ENCODE results near the gene TSPO2. TPM values are rescaled to one million over a fixed set of nuclear protein-coding genes. Genes with fewer than 3 reads are reported as not detected.

TSPO2 gene
- total and polyA plus RNA-seq, 2 of the 8 experiments (the other 6 are each of a cell fraction or from before 2014, with no cell fraction given), result not detected

GRCh38 chr6:41037107-41037900 lies 5.0 kb upstream of the TSPO2 start:
- H3K4me1 ChIP-seq (replicated peaks in 1 of 4; ENCODE audit: control insufficient read depth in 3 of 4, insufficient read depth in 4 of 4, low read length in 3 of 4), result peaks cover 0 to 4% (median 3%) of the 10 kb centered on the region in 4 experiments; a peak in 6 of 7 replicates
- no peak overlapping the region for H3K4me2 ChIP-seq (ENCODE audit: insufficient read depth in 1 of 2, low read depth in 2 of 2, low read length in 2 of 2)
- no peak overlapping the region for H4K8ac ChIP-seq (ENCODE audit: extremely low read depth, insufficient read depth, low read length)
- no peak overlapping the region for H3K18ac ChIP-seq (ENCODE audit: extremely low read depth, low read length)
- H2AK5ac ChIP-seq (ENCODE audit: low read depth, low read length), result no peak overlapping the region
- no peak overlapping the region for H2BK5ac ChIP-seq (ENCODE audit: low read depth, low read length)
- no peak overlapping the region for H2BK20ac ChIP-seq (ENCODE audit: low read length)
- no peak overlapping the region for H3K4ac ChIP-seq (replicated peaks; ENCODE audit: insufficient read length, low read depth, low read length)
- no peaks in the 10 kb centered on the region for H3K9me3 ChIP-seq (ENCODE audit: insufficient read depth in 2 of 2, low read depth in 1 of 2, low read length in 1 of 2)
- H2BK15ac ChIP-seq (ENCODE audit: low read length), result no peak overlapping the region
- H3K14ac ChIP-seq (ENCODE audit: insufficient read length), result no peak overlapping the region
- H3K4me3 ChIP-seq (ENCODE audit: extremely low read depth in 1 of 4, insufficient read depth in 2 of 4, low read depth in 3 of 4, low read length in 4 of 4), result no peak overlapping the region
- no peak overlapping the region for H3K23ac ChIP-seq (ENCODE audit: insufficient read length)
- no peaks in the 10 kb centered on the region for H3K36me3 ChIP-seq (ENCODE audit: control insufficient read depth in 2 of 4, insufficient read depth in 4 of 4, low read length in 3 of 4)
- no peak overlapping the region for H3K9ac ChIP-seq (replicated peaks in 1 of 4; ENCODE audit: extremely low read depth in 1 of 4, low read depth in 3 of 4, low read length in 3 of 4)
- FAIRE-seq (no peak), DNase-seq (ENCODE audit: low read depth in 1 of 2, low spot score in 2 of 2) (no peak)
- H2BK120ac ChIP-seq (replicated peaks; ENCODE audit: low read depth, low read length), result no peak overlapping the region
- no peak overlapping the region for H3K56ac ChIP-seq (replicated peaks; ENCODE audit: insufficient read length, low read depth, low read length)
- TF ChIP-seq, protein P1, sequence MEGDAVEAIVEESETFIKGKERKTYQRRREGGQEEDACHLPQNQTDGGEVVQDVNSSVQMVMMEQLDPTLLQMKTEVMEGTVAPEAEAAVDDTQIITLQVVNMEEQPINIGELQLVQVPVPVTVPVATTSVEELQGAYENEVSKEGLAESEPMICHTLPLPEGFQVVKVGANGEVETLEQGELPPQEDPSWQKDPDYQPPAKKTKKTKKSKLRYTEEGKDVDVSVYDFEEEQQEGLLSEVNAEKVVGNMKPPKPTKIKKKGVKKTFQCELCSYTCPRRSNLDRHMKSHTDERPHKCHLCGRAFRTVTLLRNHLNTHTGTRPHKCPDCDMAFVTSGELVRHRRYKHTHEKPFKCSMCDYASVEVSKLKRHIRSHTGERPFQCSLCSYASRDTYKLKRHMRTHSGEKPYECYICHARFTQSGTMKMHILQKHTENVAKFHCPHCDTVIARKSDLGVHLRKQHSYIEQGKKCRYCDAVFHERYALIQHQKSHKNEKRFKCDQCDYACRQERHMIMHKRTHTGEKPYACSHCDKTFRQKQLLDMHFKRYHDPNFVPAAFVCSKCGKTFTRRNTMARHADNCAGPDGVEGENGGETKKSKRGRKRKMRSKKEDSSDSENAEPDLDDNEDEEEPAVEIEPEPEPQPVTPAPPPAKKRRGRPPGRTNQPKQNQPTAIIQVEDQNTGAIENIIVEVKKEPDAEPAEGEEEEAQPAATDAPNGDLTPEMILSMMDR (IDR thresholded peaks at IDR 0.05; ENCODE audit: control extremely low read depth in 1 of 3, insufficient read depth in 1 of 3, low read depth in 1 of 3, low read length in 3 of 3), result peak in 1 of 3 experiments; percentile 18; a peak in 2 of 4 replicates
- TF ChIP-seq CHD1 (IDR thresholded peaks at IDR 0.05; ENCODE audit: low read depth, low read length), result no peak
- H4K5ac ChIP-seq (ENCODE audit: insufficient read length, low read depth, low read length), result no peak overlapping the region
- H2BK12ac ChIP-seq (ENCODE audit: low read depth, low read length), result no peak overlapping the region
- CTCF ChIA-PET (ENCODE audit: partially characterized antibody), result interaction anchor here (0.6 to 2.7 kb wide), 24 partner anchors 8 to 1152 kb away, joined by 3 to 23 read pairs (median 4); no protein-coding TSS in a partner anchor
- no peaks in the 10 kb centered on the region for H3K79me2 ChIP-seq (ENCODE audit: control insufficient read depth in 1 of 2, insufficient read depth in 2 of 2, low read length in 2 of 2)
- no peaks in the 10 kb centered on the region; a peak in 1 of 7 replicates for H3K27me3 ChIP-seq (replicated peaks in 1 of 4; ENCODE audit: control insufficient read depth in 3 of 4, extremely low read depth in 1 of 4, insufficient read depth in 3 of 4, low read length in 3 of 4)
- WGBS, 2 experiments (ENCODE audit: extremely low coverage in 1 of 2, insufficient coverage in 1 of 2, insufficient read length in 1 of 2, insufficient replicate concordance in 2 of 2, low coverage in 1 of 2, low lambda C conversion rate in 2 of 2, missing lambda C conversion rate in 1 of 2), result 87% methylated on average over 13 of the region's 13 CpGs; no CpG with 5 or more reads in 1 of the 2 experiments
- H4K20me1 ChIP-seq (replicated peaks in 1 of 2; ENCODE audit: control insufficient read depth in 1 of 2, insufficient read depth in 2 of 2, low read length in 2 of 2), result no peaks in the 10 kb centered on the region
- H3K23me2 ChIP-seq (ENCODE audit: low read depth, low read length), result no peaks in the 10 kb centered on the region
- no peak overlapping the region for H2AFZ ChIP-seq (ENCODE audit: low read length)
- H4K91ac ChIP-seq (replicated peaks; ENCODE audit: insufficient read length, low read length), result no peak overlapping the region
- POLR2A ChIA-PET (ENCODE audit: partially characterized antibody), result interaction anchor here (1.5 to 1.9 kb wide), 2 partner anchors 9 to 16 kb away, joined by 6 to 9 read pairs; partner anchors contain the start of gene APOBEC2
- H3K79me1 ChIP-seq (ENCODE audit: low read depth, low read length), result no peaks in the 10 kb centered on the region
- H3K27ac ChIP-seq (ENCODE audit: low read depth, low read length), result no peak overlapping the region

All from H1 (cell line).